Measurements from ENCODE around the gene CIB4.

CIB4 gene

GRCh38 chr2:26619521-26619951 lies 21.6 kb downstream of the CIB4 start:
- no peak for DNase-seq

GRCh38 chr2:26619096-26619495 lies 22.1 kb downstream of the CIB4 start:
- DNase-seq: no peak

- DNase-seq: no peak
Measured at GRCh38 chr2:26618611-26619010, 22.6 kb downstream of the CIB4 start.

- DNase-seq: no peak
Measured at GRCh38 chr2:26617588-26618083, 23.5 kb downstream of the CIB4 start.

GRCh38 chr2:26616706-26617587 lies 24.2 kb downstream of the CIB4 start:
- no peak for DNase-seq

- no peak for DNase-seq
Measured at GRCh38 chr2:26615860-26616705, 25.1 kb downstream of the CIB4 start.

GRCh38 chr2:26615336-26615859 lies 25.8 kb downstream of the CIB4 start:
- peak in 1 of 2 experiments; percentile 13 for DNase-seq

GRCh38 chr2:26614216-26615138 lies 26.7 kb downstream of the CIB4 start:
- DNase-seq: no peak

GRCh38 chr2:26613241-26614215 lies 27.6 kb downstream of the CIB4 start:
- DNase-seq: no peak

- DNase-seq: no peak
Measured at GRCh38 chr2:26612522-26613240, 28.5 kb downstream of the CIB4 start.

- no peak for DNase-seq
Measured at GRCh38 chr2:26612034-26612433, 29.1 kb downstream of the CIB4 start.

GRCh38 chr2:26610504-26611335 lies 30.4 kb downstream of the CIB4 start:
- DNase-seq: no peak

GRCh38 chr2:26609839-26610277 lies 31.3 kb downstream of the CIB4 start:
- DNase-seq: no peak

- DNase-seq: no peak
Measured at GRCh38 chr2:26609205-26609631, 31.9 kb downstream of the CIB4 start.

GRCh38 chr2:26608557-26608956 lies 32.6 kb downstream of the CIB4 start:
- DNase-seq: no peak

GRCh38 chr2:26607698-26608097 lies 33.5 kb downstream of the CIB4 start:
- DNase-seq: no peak

- DNase-seq: peak in 1 of 2 experiments; percentile 21
Measured at GRCh38 chr2:26606847-26607190, 34.3 kb downstream of the CIB4 start.

GRCh38 chr2:26605999-26606846 lies 34.9 kb downstream of the CIB4 start:
- DNase-seq: no peak
